ENCODE measurements around the gene MUSTN1.

The MUSTN1 gene

DNA sequence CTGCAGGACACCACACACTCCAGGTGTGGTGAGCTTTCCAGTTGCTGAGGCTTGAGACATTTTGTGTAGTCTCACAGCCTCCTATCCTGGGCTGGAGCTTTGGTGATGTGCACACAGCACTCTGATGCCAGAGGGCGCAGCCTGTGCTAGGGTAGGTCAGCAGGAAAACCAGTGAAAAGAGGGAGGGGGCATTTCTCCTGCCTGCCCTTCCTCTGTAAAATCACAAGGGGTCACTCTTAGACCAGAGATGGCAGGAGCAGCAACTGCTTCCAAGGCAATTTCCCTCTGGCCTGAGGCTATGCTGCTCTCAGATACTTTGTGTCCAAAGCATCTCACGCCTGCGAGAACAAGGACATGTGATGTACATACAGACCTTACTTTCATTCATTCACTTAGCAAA is 16.5 kb upstream of the MUSTN1 start:
- peak; percentile 32 for DNase-seq

GRCh38 chr3:52849656-52850055 is 14.8 kb upstream of the MUSTN1 start:
- no peak for DNase-seq

GRCh38 chr3:52848617-52849016 is 13.8 kb upstream of the MUSTN1 start:
- DNase-seq: peak; percentile 17

DNA sequence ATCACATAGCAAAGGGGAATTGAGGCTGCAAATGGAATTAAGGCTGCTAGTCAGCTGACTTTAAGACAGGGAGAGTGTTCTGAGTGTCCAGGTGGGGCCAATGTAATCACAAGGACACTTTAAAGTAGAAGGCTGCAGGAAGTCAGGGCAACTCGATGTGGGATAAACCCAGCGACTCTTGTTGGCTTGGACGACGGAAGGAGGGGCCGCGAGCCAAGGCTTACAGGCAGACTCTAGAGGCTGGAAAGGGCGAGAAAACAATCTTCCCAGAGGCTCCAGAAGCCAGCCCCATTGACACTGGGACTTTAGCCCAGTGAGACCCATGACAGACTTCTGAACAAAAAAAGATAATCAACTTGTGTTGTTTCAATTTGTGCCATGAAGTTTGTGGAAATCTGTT is 12.9 kb upstream of the MUSTN1 start:
- no peak for DNase-seq

DNA sequence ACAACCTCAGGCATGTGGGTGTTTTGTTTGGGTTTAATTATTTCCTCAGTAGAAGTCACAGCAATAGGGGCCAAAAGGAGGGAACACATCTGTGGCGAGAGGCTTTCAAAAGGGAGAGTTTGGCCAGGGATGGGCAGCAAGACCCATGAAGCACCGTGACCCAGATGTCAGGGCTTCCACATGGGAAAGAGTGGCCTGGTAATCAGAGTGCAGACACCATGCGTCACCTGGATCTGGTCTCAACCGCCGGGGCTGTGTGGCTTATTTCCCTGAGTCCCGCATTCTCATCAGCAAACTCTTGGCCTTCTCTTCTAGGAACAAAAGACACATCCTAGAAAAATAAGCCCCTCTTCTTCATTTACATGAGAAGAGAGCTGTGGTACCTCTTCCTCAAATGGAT is 12.4 kb upstream of the MUSTN1 start:
- no peak for DNase-seq

DNA sequence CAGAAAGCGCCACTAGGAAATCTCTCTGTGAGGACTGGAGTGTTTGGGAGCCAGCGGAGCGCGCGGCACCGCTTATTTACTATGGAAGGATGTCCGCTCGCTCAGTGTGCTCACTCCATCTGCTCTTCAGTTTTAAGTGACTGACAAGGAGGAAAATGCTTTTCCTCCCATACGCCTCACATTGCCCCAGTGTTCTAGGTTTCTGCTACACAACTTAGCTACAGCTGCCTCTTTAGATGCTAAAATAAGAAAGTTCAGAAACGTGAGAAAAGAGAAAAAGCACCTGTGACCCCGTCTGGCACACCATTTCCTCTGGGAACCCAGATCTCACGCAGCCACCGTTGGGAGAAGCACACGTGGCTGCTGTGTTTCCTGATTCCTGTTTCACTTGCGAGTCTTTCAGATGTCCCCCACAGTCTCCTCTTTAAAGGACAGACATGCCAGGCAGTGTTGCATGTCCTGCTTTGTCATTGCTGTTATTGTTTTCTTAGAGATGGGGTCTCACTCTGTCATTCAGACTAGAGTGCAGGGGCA is 11.7 kb upstream of the MUSTN1 start:
- DNase-seq: no peak

GRCh38 chr3:52845691-52846431 is 11.0 kb upstream of the MUSTN1 start:
- no peak for DNase-seq

DNA sequence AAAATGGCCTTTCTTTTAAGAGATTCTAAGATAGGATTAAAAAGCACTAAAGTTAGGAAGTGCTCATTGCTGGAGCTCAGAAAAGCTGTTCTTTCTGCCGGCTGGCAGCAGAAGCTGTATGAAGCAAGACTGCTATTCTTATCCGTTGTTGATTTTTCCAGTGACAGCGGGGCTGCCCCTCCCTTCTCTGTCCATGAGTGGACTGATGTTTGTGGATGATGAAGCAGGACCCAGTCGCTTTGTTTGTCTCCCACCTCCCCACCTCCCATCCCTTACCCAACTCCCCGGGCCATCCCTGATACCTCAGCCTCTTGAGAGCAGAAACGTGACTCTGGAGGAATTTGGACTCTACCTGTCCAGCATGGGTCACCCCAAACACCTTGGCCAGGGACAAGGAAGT is 10.3 kb upstream of the MUSTN1 start:
- no peak for DNase-seq

DNA sequence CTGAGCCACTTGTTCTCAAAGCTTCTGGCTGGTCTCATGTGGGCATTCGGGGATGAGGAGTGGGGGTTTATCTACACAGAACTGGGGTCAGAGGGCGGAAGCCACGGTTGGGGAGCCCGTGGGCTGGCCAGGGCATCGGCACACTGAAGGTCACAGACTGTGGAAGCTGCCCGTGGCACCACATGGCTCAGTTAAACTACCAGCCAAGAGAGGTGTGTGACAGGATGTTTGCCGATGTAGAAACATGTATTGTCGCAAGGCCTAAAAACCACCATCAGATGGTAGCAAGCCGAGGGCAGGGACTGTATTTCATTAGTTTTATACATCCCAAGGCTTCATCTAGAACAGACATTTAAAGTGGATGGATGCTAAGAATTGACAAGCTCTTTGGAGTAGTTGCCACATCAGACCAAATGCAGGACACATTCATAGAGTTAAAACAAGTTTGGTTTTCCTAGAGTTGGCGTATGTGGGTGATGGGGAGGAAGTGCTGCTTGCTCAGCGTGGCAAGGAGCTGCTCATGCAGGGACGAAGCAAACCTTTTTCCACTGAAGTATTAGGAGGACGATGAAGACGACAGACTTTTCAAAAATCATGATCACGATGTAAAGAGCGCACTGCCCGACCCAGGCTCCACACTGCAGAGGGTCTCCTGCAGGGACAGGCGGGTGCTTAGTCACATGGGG is 9.6 kb upstream of the MUSTN1 start:
- DNase-seq: no peak

DNA sequence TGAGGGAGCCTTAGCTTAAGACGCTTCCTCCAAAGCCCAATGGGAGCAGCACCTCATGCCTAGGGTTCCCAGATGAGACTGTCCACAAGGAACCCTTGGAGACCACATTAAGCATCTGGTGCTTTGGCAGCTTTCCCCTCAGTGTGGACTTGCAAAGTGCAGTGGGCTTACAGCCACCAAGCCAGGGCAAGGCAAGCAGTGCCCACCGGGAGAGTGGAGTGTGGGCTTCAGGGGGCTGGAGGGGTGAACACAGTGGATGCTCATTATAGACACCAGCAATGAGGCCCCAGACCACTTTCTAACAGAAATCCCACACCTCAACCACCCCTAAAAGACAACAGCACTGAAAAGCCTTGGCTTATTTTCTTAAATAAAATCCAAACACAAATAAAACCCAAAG is 9.1 kb upstream of the MUSTN1 start:
- no peak for DNase-seq

DNA sequence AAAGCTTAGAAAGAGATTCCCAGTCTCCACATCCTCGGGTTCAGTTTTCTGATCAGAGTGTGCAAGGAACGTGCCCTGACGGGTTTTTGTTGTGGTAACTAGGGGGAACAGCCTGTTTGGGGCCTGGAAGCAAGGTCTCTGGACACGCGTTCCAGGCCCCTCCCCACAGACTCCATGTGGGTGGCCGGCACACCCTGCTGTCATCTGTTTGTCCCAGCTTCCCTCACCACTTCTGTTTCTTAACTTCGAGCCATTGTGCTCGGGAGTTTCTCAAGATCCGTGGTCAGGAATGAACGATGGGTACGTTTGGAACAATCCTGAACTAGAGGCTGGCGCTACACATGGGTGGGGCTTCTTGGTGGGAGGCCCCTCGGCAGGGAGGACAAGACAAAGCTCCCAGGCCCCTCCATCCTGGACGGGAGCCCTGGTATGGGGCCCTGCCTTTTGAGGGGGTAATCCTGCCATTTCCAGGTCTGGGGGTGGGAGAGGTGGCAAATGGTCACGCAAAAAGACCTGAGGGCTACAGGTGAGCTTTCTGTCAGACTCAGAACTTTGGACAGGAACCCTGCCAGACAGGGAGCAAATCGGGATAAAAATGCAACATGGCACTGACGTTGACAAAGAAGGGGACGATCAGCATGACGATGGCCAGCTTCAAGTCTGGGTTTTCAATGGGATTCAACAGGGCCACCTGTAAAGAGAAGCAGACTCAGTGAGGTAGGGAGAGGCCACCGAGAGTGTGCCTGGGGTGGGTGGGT is 8.5 kb upstream of the MUSTN1 start:
- DNase-seq: no peak

DNA sequence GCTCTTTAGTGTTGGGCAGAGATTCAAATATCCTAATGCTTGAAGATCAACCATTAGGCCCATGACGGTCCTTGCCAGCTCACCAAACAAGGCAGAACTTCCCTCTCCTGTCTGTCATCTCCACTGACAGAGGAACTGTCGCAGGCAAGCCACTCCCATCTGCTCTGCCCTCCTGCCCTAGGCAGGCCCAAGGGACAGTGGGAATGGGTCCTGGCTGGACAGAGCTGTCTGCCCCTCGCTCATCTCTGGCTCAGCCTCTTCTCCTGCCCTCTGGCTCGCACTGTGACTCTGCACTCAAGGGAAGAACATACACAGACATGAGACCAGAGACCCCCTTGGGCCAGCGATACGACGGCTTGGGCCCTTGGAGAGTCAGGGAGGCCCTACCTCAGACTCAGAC is 7.6 kb upstream of the MUSTN1 start:
- no peak for DNase-seq

GRCh38 chr3:52841981-52842340 is 7.1 kb upstream of the MUSTN1 start:
- no peak for DNase-seq

- DNase-seq: no peak
These were observed 6.6 kb upstream of the MUSTN1 start for GRCh38 chr3:52841211-52841980.

- DNase-seq: no peak
These were observed 5.2 kb upstream of the MUSTN1 start for GRCh38 chr3:52839892-52840545.

DNA sequence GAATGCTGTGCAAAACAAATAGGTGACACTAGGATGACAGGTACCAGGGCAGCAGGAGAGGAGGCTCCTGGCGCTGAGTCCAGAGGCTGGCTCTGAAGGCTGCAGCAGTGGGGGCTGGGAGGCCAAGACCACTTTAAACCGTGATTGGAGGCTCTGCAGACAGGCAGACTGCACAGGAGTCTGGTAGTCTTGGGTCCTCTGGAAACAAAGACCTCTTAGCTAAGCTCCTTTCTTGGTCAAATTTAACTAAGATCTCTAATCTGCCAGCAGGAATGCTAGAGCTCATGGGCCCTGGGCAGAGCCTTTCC is 4.4 kb upstream of the MUSTN1 start:
- DNase-seq: no peak

GRCh38 chr3:52838561-52839267 is 3.9 kb upstream of the MUSTN1 start:
- no peak for DNase-seq

- no peak for DNase-seq
These were observed 2.2 kb upstream of the MUSTN1 start for GRCh38 chr3:52836986-52837385.

GRCh38 chr3:52836471-52836845 is 1.6 kb upstream of the MUSTN1 start:
- DNase-seq: no peak

- no peak for DNase-seq
These were observed 1.1 kb upstream of the MUSTN1 start for GRCh38 chr3:52835766-52836470.

DNA sequence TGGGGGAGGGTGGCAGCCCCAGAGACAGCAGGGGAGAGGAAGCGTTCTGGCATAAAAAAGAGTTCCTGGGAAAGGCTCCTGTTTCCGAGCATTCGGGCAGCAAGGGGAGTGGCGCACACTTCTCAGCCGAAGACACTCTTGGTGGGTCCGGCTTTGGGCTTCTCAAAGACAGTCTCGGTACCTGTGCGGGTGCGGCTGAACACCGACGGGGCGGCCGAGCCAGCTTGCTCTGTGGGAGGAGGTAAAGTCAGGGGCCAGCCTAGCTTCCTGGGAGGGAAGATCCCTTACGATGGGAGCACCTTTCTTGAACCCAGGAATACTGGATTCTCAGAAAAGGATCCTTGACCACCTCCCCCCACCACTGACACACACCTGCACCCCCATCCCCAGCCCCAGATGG is 1.6 kb downstream of the MUSTN1 start:
- no peak for DNase-seq
